H1 (cell line): ENCODE results near the gene RPS6KA2. TPM values are rescaled to one million over a fixed set of nuclear protein-coding genes. Genes with fewer than 3 reads are reported as not detected.

Experiments used
- CTCF ChIA-PET: fragments of 300-600 bp; sonication (Branson Sonifier 250); formaldehyde crosslinking; loops from one replicate; lab custom pipeline; 2021; ENCODE audit not compliant: partially characterized antibody; lab: Charles Lee
- POLR2A ChIA-PET: fragments of 300-600 bp; sonication (Branson Sonifier 250); formaldehyde crosslinking; loops from one replicate; lab custom pipeline; 2021; ENCODE audit warnings: inconsistent platforms; ENCODE audit not compliant: partially characterized antibody; lab: Charles Lee
- DNase-seq, 2 experiments: peaks; one replicate each; pipeline versions ENCODE4 v3.0.0 to v3.0.0-alpha.2; 2010 to 2022; ENCODE audit warnings: low spot score in 2 of 2, low read depth in 1 of 2, mixed read lengths in 1 of 2
- FAIRE-seq: peaks from 2 replicates; lab custom pipeline; 2011; peaks lifted over from hg19 to GRCh38; lab: Jason Lieb, UNC
- H2AFZ ChIP-seq: 2 replicates; pipeline ENCODE4 v1.8.1; 2012; ENCODE audit warnings: low read length, inconsistent platforms
- H2AK5ac ChIP-seq: 2 replicates; pipeline ENCODE4 v1.6.1; 2013; ENCODE audit warnings: low read depth, low read length
- H2BK120ac ChIP-seq: replicated peaks from 2 replicates; pipeline ENCODE3; 2013; ENCODE audit warnings: low read depth, low read length, inconsistent platforms
- H2BK12ac ChIP-seq: 2 replicates; pipeline ENCODE4 v1.6.1; 2013; ENCODE audit warnings: low read depth, low read length
- H2BK15ac ChIP-seq: 2 replicates; pipeline ENCODE4 v1.6.1; 2013; ENCODE audit warnings: low read length
- H2BK20ac ChIP-seq: 2 replicates; pipeline ENCODE4 v1.6.1; 2013; ENCODE audit warnings: low read length
- H2BK5ac ChIP-seq: 2 replicates; pipeline ENCODE4 v1.6.1; 2013; ENCODE audit warnings: low read depth, low read length
- H3K14ac ChIP-seq: 2 replicates; pipeline ENCODE4 v1.6.1; 2013; ENCODE audit warnings: inconsistent platforms; ENCODE audit not compliant: insufficient read length
- H3K18ac ChIP-seq: 2 replicates; pipeline ENCODE4 v1.6.1; 2013; ENCODE audit warnings: low read length; ENCODE audit errors: extremely low read depth
- H3K23ac ChIP-seq: 2 replicates; pipeline ENCODE4 v1.6.1; 2013; ENCODE audit warnings: inconsistent platforms; ENCODE audit not compliant: insufficient read length
- H3K23me2 ChIP-seq: 2 replicates; pipeline ENCODE4 v1.6.1; 2013; ENCODE audit warnings: low read depth, low read length
- H3K27ac ChIP-seq: 2 replicates; pipeline ENCODE4 v1.6.1; 2011; ENCODE audit warnings: low read depth, low read length, inconsistent platforms
- H3K27me3 ChIP-seq, 4 experiments: replicated peaks in 1 of 4; 1 replicate in 1 of 4; 2 replicates in 3 of 4; pipeline versions ENCODE4 v1.6.1 to v1.8.1; 2011 to 2013; ENCODE audit warnings: low read length in 3 of 4, mild to moderate bottlenecking in 3 of 4, inconsistent platforms in 2 of 4, mixed read lengths in 2 of 4, moderate library complexity in 1 of 4; ENCODE audit not compliant: control insufficient read depth in 3 of 4, insufficient read depth in 3 of 4; ENCODE audit errors: extremely low read depth in 1 of 4
- H3K36me3 ChIP-seq, 4 experiments: 2 replicates each; pipeline versions ENCODE4 v1.6.1 to v1.8.1; 2011 to 2013; ENCODE audit warnings: mild to moderate bottlenecking in 4 of 4, low read length in 3 of 4, moderate library complexity in 2 of 4, control low read depth in 1 of 4, inconsistent platforms in 1 of 4; ENCODE audit not compliant: insufficient read depth in 4 of 4, control insufficient read depth in 2 of 4
- H3K4ac ChIP-seq: replicated peaks from 2 replicates; pipeline ENCODE3; 2013; ENCODE audit warnings: low read length, low read depth, mixed read lengths, inconsistent platforms; ENCODE audit not compliant: insufficient read length
- H3K4me1 ChIP-seq, 4 experiments: replicated peaks in 1 of 4; 1 replicate in 1 of 4; 2 replicates in 3 of 4; pipeline versions ENCODE4 v1.6.1 to v1.8.1; 2011 to 2013; ENCODE audit warnings: low read length in 3 of 4, inconsistent platforms in 2 of 4, mixed read lengths in 1 of 4; ENCODE audit not compliant: insufficient read depth in 4 of 4, control insufficient read depth in 3 of 4
- H3K4me2 ChIP-seq, 2 experiments: 2 replicates each; pipeline versions ENCODE4 v1.6.1 to v1.8.1; 2011 to 2013; ENCODE audit warnings: low read depth in 2 of 2, low read length in 2 of 2, control low read depth in 1 of 2, inconsistent platforms in 1 of 2, mild to moderate bottlenecking in 1 of 2; ENCODE audit not compliant: insufficient read depth in 1 of 2
- H3K4me3 ChIP-seq, 4 experiments: fragments of 200-600, 300-600 bp in 1 of 4; sonication (generic), shearing (Covaris generic), sonication (Bioruptor Twin) in 1 of 4; 2 replicates each; pipeline versions ENCODE4 v1.5.1 to v1.8.1; 2011 to 2016; ENCODE audit warnings: low read length in 4 of 4, low read depth in 3 of 4, control low read depth in 2 of 4, inconsistent platforms in 2 of 4, mild to moderate bottlenecking in 2 of 4, mixed read lengths in 1 of 4, moderate library complexity in 1 of 4; ENCODE audit not compliant: insufficient read depth in 2 of 4; ENCODE audit errors: extremely low read depth in 1 of 4
- H3K56ac ChIP-seq: replicated peaks from 2 replicates; pipeline ENCODE3; 2013; ENCODE audit warnings: low read depth, mild to moderate bottlenecking, mixed read lengths, low read length, inconsistent platforms; ENCODE audit not compliant: insufficient read length
- H3K79me1 ChIP-seq: 2 replicates; pipeline ENCODE4 v1.6.1; 2013; ENCODE audit warnings: low read depth, low read length, control low read depth
- H3K79me2 ChIP-seq, 2 experiments: 2 replicates each; pipeline versions ENCODE4 v1.6.1 to v1.8.1; 2012 to 2013; ENCODE audit warnings: low read length in 2 of 2, mild to moderate bottlenecking in 2 of 2, inconsistent platforms in 1 of 2; ENCODE audit not compliant: insufficient read depth in 2 of 2, control insufficient read depth in 1 of 2
- H3K9ac ChIP-seq, 4 experiments: replicated peaks in 1 of 4; 1 replicate in 1 of 4; 2 replicates in 3 of 4; pipeline versions ENCODE4 v1.6.1 to v1.8.1; 2011 to 2013; ENCODE audit warnings: low read depth in 3 of 4, low read length in 3 of 4, control low read depth in 2 of 4, mild to moderate bottlenecking in 2 of 4, moderate library complexity in 2 of 4, inconsistent platforms in 1 of 4; ENCODE audit errors: extremely low read depth in 1 of 4
- H3K9me3 ChIP-seq, 2 experiments: 2 replicates each; pipeline versions ENCODE4 v1.6.1 to v1.8.1; 2012 to 2013; ENCODE audit warnings: mild to moderate bottlenecking in 2 of 2, moderate library complexity in 2 of 2, control low read depth in 1 of 2, inconsistent platforms in 1 of 2, low read depth in 1 of 2, low read length in 1 of 2, mixed read lengths in 1 of 2; ENCODE audit not compliant: insufficient read depth in 2 of 2
- H4K20me1 ChIP-seq, 2 experiments: replicated peaks in 1 of 2; 2 replicates each; pipeline versions ENCODE3 to v1.8.1; 2011 to 2013; ENCODE audit warnings: inconsistent platforms in 2 of 2, low read length in 2 of 2, mild to moderate bottlenecking in 1 of 2; ENCODE audit not compliant: insufficient read depth in 2 of 2, control insufficient read depth in 1 of 2
- H4K5ac ChIP-seq: 2 replicates; pipeline ENCODE4 v1.6.1; 2013; ENCODE audit warnings: low read length, low read depth, mixed read lengths, inconsistent platforms; ENCODE audit not compliant: insufficient read length
- H4K8ac ChIP-seq: 2 replicates; pipeline ENCODE4 v1.8.0; 2013; ENCODE audit warnings: mild to moderate bottlenecking, moderate library complexity, low read length, inconsistent platforms; ENCODE audit not compliant: insufficient read depth; ENCODE audit errors: extremely low read depth
- H4K91ac ChIP-seq: replicated peaks from 2 replicates; pipeline ENCODE3; 2013; ENCODE audit warnings: low read length, mixed read lengths, inconsistent platforms; ENCODE audit not compliant: insufficient read length
- BRCA1 ChIP-seq: IDR thresholded peaks from 2 replicates; pipeline ENCODE4 v1.6.1; 2012; ENCODE audit warnings: low read depth, low read length, improper control_type of control experiment
- HDAC6 ChIP-seq: IDR thresholded peaks from one replicate; pipeline ENCODE4 v1.7.1; 2012; ENCODE audit warnings: low read depth, mild to moderate bottlenecking, inconsistent platforms, low read length, moderate library complexity
- MAX ChIP-seq: IDR thresholded peaks from 2 replicates; pipeline ENCODE4 v1.6.1; 2012; ENCODE audit warnings: inconsistent platforms
- SAP30 ChIP-seq: fragments of 300-600 bp; sonication (generic); IDR thresholded peaks from 2 replicates; pipeline ENCODE4 v1.7.1; 2012; ENCODE audit warnings: low read length, moderate library complexity, mild to moderate bottlenecking, inconsistent platforms; ENCODE audit not compliant: insufficient read depth, insufficient replicate concordance
- whole genome bisulfite sequencing, 2 experiments: shearing (Covaris generic) in 1 of 2; methylation state at CpG; one replicate each; pipeline versions ENCODE4 v1.1.6 to v1.1.7; 2013 to 2015; ENCODE audit warnings: low lambda C conversion rate in 2 of 2, mixed read lengths in 2 of 2, inconsistent platforms in 1 of 2, low coverage in 1 of 2, missing lambda C conversion rate in 1 of 2; ENCODE audit not compliant: insufficient replicate concordance in 2 of 2, insufficient coverage in 1 of 2, insufficient read length in 1 of 2; ENCODE audit errors: extremely low coverage in 1 of 2, missing lambda C conversion rate in 1 of 2; 5-methylcytosine and 5-hydroxymethylcytosine counted together
- polyA plus RNA-seq, 7 experiments: library from polyadenylated mRNA; depleted of rRNA in 3 of 7; stranded (reverse) in 5 of 7; unstranded in 2 of 7; fragments of >200 nt in 5 of 7; fragments of 200-250 nt in 2 of 7; gene quantifications; 1 replicate in 5 of 7; 2 replicates in 1 of 7; 4 replicates in 1 of 7; pipeline versions ENCODE4 v1.2.1 to v1.2.3, GENCODE V29; 2011 to 2013; ENCODE audit warnings: missing spikeins in 2 of 7, mixed read lengths in 2 of 7
- total RNA-seq: library from RNA; stranded (reverse); fragmentation: NEBNext Ultra II Directional; extraction: Animal tissue kit (Norgen Biotek cat#: 25700); gene quantifications from 2 replicates; pipeline ENCODE4 v1.2.1, GENCODE V29; 2021

RPS6KA2 gene
- total and polyA plus RNA-seq, 2 of the 8 experiments (the other 6 are each of a cell fraction or from before 2014, with no cell fraction given) = 8.8 to 25.7 TPM

GRCh38 chr6:166618866-166619761, 7.9 kb downstream of the RPS6KA2 start:
- no peak overlapping the region for H3K56ac ChIP-seq
- ChIA-PET POLR2A (interaction anchor here (3.3 kb wide), 1 partner anchor 8 kb away, joined by 19 read pairs; the partner anchor contains the start of gene RPS6KA2), CTCF (interaction anchor here (1.3 kb wide), 1 partner anchor 10 kb away, joined by 3 read pairs; no protein-coding TSS in a partner anchor)
- no peak overlapping the region for H2BK15ac ChIP-seq
- H4K5ac ChIP-seq = no peak overlapping the region
- H3K79me2 ChIP-seq = peaks cover 4 to 84% of the 10 kb centered on the region in 2 experiments
- H2BK20ac ChIP-seq = no peak overlapping the region
- no peaks in the 10 kb centered on the region; a peak in 2 of 8 replicates for H3K36me3 ChIP-seq
- no peak overlapping the region for H2AFZ ChIP-seq
- H3K9ac ChIP-seq = no peak overlapping the region; a peak in 1 of 7 replicates
- no peak overlapping the region for H3K27ac ChIP-seq
- H3K9me3 ChIP-seq = no peaks in the 10 kb centered on the region
- TF ChIP-seq HDAC6 (no peak), MAX (0 out of 2 replicates have a peak, but pooled peaks have one; percentile 31), SAP30 (no peak), BRCA1 (no peak)
- DNase-seq = no peak
- no peak overlapping the region for H3K4ac ChIP-seq
- no peak for FAIRE-seq
- H3K4me3 ChIP-seq = no peak overlapping the region
- H3K14ac ChIP-seq = no peak overlapping the region
- H3K23ac ChIP-seq = no peak overlapping the region
- 90% methylated on average over 27 of the region's 27 CpGs; no CpG with 5 or more reads in 1 of the 2 experiments for WGBS, 2 experiments
- no peak overlapping the region for H3K4me2 ChIP-seq
- H3K4me1 ChIP-seq = peaks cover 6 to 17% (median 11%) of the 10 kb centered on the region in 4 experiments
- no peak overlapping the region; the same call in 1 of the 2 replicates for H4K8ac ChIP-seq
- no peak overlapping the region for H4K91ac ChIP-seq
- H2AK5ac ChIP-seq = peak overlapping the region; percentile 54; the same call in 1 of the 2 replicates
- peak overlapping the region; percentile 91; the same call in 1 of the 2 replicates for H2BK12ac ChIP-seq
- H2BK120ac ChIP-seq = no peak overlapping the region
- no peaks in the 10 kb centered on the region for H3K23me2 ChIP-seq
- 0 out of 2 replicates have a peak overlapping the region, but pooled peaks have one; percentile 31 for H2BK5ac ChIP-seq
- no peak overlapping the region for H3K18ac ChIP-seq
- H3K27me3 ChIP-seq = no peaks in the 10 kb centered on the region
- peaks cover 13% of the 10 kb centered on the region; the same call in 1 of the 2 replicates for H3K79me1 ChIP-seq
- H4K20me1 ChIP-seq = peaks cover 8 to 18% of the 10 kb centered on the region in 2 experiments
